Stimulated activated CD4-positive, alpha-beta T cell treated with anti-CD3 and anti-CD28 coated beads, Interleukin-12 subunit alpha, Interleukin-12 subunit beta, amount 100 ng/mL, for 4 hours (primary cell): ENCODE results near the gene MAP3K13.

Source experiments
- DNase-seq: peaks from one replicate; pipeline ENCODE4 v3.0.0-alpha.2; 2020

The MAP3K13 gene

GRCh38 chr3:185362850-185363661, at the start of gene MAP3K13:
TSS of gene MAP3K13 (plus strand) at chr3:185363136. CDS start at chr3:185428582, 65,446 bp downstream.
- DNase-seq, result peak; percentile 3

GRCh38 chr3:185313693-185314246, 49.2 kb upstream of the MAP3K13 start:
- DNase-seq, result no peak

- DNase-seq, result no peak
Observed at GRCh38 chr3:185316740-185317412, 46.1 kb upstream of the MAP3K13 start.

GRCh38 chr3:185317674-185318073, 45.3 kb upstream of the MAP3K13 start:
- no peak for DNase-seq

- no peak for DNase-seq
Observed at GRCh38 chr3:185318141-185318540, 44.8 kb upstream of the MAP3K13 start.

- no peak for DNase-seq
Observed at GRCh38 chr3:185319801-185320200, 43.1 kb upstream of the MAP3K13 start.

GRCh38 chr3:185320949-185321348, 42.0 kb upstream of the MAP3K13 start:
- DNase-seq, result no peak

GRCh38 chr3:185322101-185322719, 40.7 kb upstream of the MAP3K13 start:
- DNase-seq, result no peak

- DNase-seq, result no peak
Observed at GRCh38 chr3:185325946-185326791, 36.8 kb upstream of the MAP3K13 start.

GRCh38 chr3:185327062-185327461, 35.9 kb upstream of the MAP3K13 start:
- no peak for DNase-seq

- no peak for DNase-seq
Observed at GRCh38 chr3:185328324-185329004, 34.5 kb upstream of the MAP3K13 start.

- no peak for DNase-seq
Observed at GRCh38 chr3:185330238-185330637, 32.7 kb upstream of the MAP3K13 start.

GRCh38 chr3:185330644-185331043, 32.3 kb upstream of the MAP3K13 start:
- no peak for DNase-seq

- DNase-seq, result no peak
Observed at GRCh38 chr3:185332026-185332735, 30.8 kb upstream of the MAP3K13 start.

- DNase-seq, result no peak
Observed at GRCh38 chr3:185335799-185336198, 27.1 kb upstream of the MAP3K13 start.

- DNase-seq, result no peak
Observed at GRCh38 chr3:185337231-185337816, 25.6 kb upstream of the MAP3K13 start.

GRCh38 chr3:185339945-185340344, 23.0 kb upstream of the MAP3K13 start:
- DNase-seq, result no peak

- DNase-seq, result no peak
Observed at GRCh38 chr3:185340751-185341150, 22.2 kb upstream of the MAP3K13 start.

- DNase-seq, result no peak
Observed at GRCh38 chr3:185341616-185342458, 21.1 kb upstream of the MAP3K13 start.
